ENCODE results near the gene CASZ1. TPM values are rescaled to one million over a fixed set of nuclear protein-coding genes. Genes with fewer than 3 reads are reported as not detected.

Gene CASZ1
- total RNA-seq, 1 experiment from 2014 or later = 11.7 TPM

DNA sequence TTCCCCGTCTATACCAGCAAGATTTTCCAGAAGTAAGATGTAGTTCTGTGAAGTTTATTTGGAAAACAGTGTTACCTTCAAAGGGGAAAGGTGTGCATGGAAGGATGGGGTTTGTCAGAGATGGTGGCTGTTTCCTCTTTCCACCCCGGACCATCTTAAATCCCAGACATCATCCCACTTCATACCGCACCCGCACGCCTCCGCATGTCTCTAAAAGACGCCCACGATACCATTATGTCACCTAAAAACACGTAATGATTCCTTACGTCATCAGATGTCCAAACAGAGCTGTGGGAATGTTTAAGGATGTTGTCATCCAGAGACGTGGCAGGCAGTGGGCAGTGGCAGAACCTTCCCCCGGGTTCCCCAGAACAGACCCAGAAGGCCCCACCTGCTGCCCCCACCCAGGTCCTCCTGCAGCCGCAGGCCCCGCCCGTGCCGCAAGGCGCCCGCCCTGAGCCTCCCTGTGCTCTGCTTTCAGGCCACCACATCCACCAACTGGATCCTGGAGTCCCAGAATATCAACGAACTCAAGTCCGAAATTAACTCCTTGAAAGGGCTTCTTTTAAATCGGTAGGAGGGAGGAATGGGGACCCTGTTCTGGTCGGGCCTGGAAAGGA is 169.5 kb downstream of the CASZ1 start:
- Mint-ChIP-seq H3K4me1 (peaks cover 12% of the 10 kb centered on the region), H3K36me3 (0 out of 2 replicates have a peak, but pooled peaks cover 2% of the 10 kb centered on the region), H3K9me3 (no peaks in the 10 kb centered on the region), H3K4me3 (no peak overlapping the region), H3K27ac (no peak overlapping the region), H3K27me3 (ENCODE audit: low read depth) (no peaks in the 10 kb centered on the region)
- no peak for ATAC-seq
- POLR2A ChIA-PET = interaction anchor here (0.6 kb wide), 1 partner anchor 969 kb away, joined by 4 read pairs; no protein-coding TSS in a partner anchor
- CTCF ChIA-PET = interaction anchor here (0.7 to 1.1 kb wide), 2 partner anchors 32 to 97 kb away, joined by 3 read pairs; no protein-coding TSS in a partner anchor
- TF ChIP-seq, protein P1, sequence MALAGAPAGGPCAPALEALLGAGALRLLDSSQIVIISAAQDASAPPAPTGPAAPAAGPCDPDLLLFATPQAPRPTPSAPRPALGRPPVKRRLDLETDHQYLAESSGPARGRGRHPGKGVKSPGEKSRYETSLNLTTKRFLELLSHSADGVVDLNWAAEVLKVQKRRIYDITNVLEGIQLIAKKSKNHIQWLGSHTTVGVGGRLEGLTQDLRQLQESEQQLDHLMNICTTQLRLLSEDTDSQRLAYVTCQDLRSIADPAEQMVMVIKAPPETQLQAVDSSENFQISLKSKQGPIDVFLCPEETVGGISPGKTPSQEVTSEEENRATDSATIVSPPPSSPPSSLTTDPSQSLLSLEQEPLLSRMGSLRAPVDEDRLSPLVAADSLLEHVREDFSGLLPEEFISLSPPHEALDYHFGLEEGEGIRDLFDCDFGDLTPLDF (CRISPR knock-in tag; IDR thresholded peaks at IDR 0.05) = no peak
- no peak for TF ChIP-seq ZNF317 (CRISPR knock-in tag; IDR thresholded peaks at IDR 0.05; ENCODE audit: borderline replicate concordance, low read depth)
- TF ChIP-seq NR1H2 (CRISPR knock-in tag; IDR thresholded peaks at IDR 0.05) = no peak
- no peak for TF ChIP-seq ZNF416 (CRISPR knock-in tag; IDR thresholded peaks at IDR 0.05)
- no peak for TF ChIP-seq ELF4 (CRISPR knock-in tag; IDR thresholded peaks at IDR 0.05; ENCODE audit: low read depth)
- no peak for TF ChIP-seq JAZF1 (CRISPR knock-in tag; IDR thresholded peaks at IDR 0.05)
- TF ChIP-seq, protein P2, sequence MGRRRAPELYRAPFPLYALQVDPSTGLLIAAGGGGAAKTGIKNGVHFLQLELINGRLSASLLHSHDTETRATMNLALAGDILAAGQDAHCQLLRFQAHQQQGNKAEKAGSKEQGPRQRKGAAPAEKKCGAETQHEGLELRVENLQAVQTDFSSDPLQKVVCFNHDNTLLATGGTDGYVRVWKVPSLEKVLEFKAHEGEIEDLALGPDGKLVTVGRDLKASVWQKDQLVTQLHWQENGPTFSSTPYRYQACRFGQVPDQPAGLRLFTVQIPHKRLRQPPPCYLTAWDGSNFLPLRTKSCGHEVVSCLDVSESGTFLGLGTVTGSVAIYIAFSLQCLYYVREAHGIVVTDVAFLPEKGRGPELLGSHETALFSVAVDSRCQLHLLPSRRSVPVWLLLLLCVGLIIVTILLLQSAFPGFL (CRISPR knock-in tag; IDR thresholded peaks at IDR 0.05; ENCODE audit: borderline replicate concordance) = no peak
- TF ChIP-seq, protein P3, sequence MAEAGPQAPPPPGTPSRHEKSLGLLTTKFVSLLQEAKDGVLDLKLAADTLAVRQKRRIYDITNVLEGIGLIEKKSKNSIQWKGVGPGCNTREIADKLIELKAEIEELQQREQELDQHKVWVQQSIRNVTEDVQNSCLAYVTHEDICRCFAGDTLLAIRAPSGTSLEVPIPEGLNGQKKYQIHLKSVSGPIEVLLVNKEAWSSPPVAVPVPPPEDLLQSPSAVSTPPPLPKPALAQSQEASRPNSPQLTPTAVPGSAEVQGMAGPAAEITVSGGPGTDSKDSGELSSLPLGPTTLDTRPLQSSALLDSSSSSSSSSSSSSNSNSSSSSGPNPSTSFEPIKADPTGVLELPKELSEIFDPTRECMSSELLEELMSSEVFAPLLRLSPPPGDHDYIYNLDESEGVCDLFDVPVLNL (CRISPR knock-in tag; IDR thresholded peaks at IDR 0.05; ENCODE audit: borderline replicate concordance, low read depth) = no peak
- no peak for TF ChIP-seq NR3C1 (CRISPR knock-in tag; conservative IDR thresholded peaks at IDR 0.05; ENCODE audit: low read depth)
- TF ChIP-seq, protein P4, sequence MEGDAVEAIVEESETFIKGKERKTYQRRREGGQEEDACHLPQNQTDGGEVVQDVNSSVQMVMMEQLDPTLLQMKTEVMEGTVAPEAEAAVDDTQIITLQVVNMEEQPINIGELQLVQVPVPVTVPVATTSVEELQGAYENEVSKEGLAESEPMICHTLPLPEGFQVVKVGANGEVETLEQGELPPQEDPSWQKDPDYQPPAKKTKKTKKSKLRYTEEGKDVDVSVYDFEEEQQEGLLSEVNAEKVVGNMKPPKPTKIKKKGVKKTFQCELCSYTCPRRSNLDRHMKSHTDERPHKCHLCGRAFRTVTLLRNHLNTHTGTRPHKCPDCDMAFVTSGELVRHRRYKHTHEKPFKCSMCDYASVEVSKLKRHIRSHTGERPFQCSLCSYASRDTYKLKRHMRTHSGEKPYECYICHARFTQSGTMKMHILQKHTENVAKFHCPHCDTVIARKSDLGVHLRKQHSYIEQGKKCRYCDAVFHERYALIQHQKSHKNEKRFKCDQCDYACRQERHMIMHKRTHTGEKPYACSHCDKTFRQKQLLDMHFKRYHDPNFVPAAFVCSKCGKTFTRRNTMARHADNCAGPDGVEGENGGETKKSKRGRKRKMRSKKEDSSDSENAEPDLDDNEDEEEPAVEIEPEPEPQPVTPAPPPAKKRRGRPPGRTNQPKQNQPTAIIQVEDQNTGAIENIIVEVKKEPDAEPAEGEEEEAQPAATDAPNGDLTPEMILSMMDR (IDR thresholded peaks at IDR 0.05) = no peak
- no peak for TF ChIP-seq TEAD1 (CRISPR knock-in tag; IDR thresholded peaks at IDR 0.05)
- TF ChIP-seq MXD4 (CRISPR knock-in tag; IDR thresholded peaks at IDR 0.05; ENCODE audit: borderline replicate concordance) = no peak
- no peak for TF ChIP-seq ETV6 (CRISPR knock-in tag; IDR thresholded peaks at IDR 0.05)
- TF ChIP-seq IRF2 (CRISPR knock-in tag; IDR thresholded peaks at IDR 0.05; ENCODE audit: borderline replicate concordance, low read depth) = no peak
- DNase-seq (ENCODE audit: low spot score) = no peak

DNA sequence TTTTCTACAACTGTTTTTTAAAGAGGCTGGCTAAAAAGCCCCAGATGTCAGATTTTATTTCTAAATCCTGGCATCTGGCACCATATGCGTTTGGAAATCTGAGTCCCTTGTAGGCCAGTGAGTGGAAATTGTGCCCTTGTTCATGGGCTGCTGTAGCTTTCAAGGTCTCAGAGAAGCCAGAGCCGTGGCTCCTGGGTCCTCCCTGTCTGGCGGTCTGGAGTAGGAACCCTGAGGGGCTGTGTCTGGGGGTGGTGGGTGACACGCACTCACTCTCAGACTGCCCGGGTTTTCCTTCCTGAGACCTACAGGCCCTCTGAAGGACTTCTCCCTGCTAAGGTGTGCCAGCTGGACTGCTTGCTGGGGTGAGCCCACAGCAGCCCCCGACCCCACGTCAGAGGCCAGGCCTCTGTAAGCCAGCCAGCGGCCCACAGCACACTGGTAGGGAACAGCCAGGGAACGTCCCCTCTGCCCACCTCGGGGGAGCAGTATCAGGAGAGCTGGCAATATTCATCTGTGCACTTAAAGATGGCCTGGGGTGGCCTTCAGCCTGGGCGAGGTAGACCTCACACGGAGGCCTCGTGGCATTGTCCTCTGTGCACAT is 170.2 kb downstream of the CASZ1 start:
- ATAC-seq (no peak), DNase-seq (ENCODE audit: low spot score) (no peak)
- 0 out of 2 replicates have a peak, but pooled peaks cover 2% of the 10 kb centered on the region for H3K36me3 Mint-ChIP-seq
- H3K4me1 Mint-ChIP-seq = peaks cover 7% of the 10 kb centered on the region
- H3K9me3 Mint-ChIP-seq = no peaks in the 10 kb centered on the region
- ChIA-PET POLR2A (no interaction called here), CTCF (interaction anchor here (1.0 kb wide), 1 partner anchor 25 kb away, joined by 4 read pairs; no protein-coding TSS in a partner anchor)
- no peak overlapping the region for H3K4me3 Mint-ChIP-seq
- no peaks in the 10 kb centered on the region for H3K27me3 Mint-ChIP-seq (ENCODE audit: low read depth)
- H3K27ac Mint-ChIP-seq = no peak overlapping the region
- TF ChIP-seq, protein P5, sequence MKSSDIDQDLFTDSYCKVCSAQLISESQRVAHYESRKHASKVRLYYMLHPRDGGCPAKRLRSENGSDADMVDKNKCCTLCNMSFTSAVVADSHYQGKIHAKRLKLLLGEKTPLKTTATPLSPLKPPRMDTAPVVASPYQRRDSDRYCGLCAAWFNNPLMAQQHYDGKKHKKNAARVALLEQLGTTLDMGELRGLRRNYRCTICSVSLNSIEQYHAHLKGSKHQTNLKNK (CRISPR knock-in tag; IDR thresholded peaks at IDR 0.05) = no peak
- TF ChIP-seq, protein P6, sequence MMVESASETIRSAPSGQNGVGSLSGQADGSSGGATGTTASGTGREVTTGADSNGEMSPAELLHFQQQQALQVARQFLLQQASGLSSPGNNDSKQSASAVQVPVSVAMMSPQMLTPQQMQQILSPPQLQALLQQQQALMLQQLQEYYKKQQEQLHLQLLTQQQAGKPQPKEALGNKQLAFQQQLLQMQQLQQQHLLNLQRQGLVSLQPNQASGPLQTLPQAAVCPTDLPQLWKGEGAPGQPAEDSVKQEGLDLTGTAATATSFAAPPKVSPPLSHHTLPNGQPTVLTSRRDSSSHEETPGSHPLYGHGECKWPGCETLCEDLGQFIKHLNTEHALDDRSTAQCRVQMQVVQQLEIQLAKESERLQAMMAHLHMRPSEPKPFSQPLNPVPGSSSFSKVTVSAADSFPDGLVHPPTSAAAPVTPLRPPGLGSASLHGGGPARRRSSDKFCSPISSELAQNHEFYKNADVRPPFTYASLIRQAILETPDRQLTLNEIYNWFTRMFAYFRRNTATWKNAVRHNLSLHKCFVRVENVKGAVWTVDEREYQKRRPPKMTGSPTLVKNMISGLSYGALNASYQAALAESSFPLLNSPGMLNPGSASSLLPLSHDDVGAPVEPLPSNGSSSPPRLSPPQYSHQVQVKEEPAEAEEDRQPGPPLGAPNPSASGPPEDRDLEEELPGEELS (CRISPR knock-in tag; IDR thresholded peaks at IDR 0.05) = no peak
- TF ChIP-seq ZNF416 (CRISPR knock-in tag; IDR thresholded peaks at IDR 0.05) = no peak
- TF ChIP-seq, protein P7, sequence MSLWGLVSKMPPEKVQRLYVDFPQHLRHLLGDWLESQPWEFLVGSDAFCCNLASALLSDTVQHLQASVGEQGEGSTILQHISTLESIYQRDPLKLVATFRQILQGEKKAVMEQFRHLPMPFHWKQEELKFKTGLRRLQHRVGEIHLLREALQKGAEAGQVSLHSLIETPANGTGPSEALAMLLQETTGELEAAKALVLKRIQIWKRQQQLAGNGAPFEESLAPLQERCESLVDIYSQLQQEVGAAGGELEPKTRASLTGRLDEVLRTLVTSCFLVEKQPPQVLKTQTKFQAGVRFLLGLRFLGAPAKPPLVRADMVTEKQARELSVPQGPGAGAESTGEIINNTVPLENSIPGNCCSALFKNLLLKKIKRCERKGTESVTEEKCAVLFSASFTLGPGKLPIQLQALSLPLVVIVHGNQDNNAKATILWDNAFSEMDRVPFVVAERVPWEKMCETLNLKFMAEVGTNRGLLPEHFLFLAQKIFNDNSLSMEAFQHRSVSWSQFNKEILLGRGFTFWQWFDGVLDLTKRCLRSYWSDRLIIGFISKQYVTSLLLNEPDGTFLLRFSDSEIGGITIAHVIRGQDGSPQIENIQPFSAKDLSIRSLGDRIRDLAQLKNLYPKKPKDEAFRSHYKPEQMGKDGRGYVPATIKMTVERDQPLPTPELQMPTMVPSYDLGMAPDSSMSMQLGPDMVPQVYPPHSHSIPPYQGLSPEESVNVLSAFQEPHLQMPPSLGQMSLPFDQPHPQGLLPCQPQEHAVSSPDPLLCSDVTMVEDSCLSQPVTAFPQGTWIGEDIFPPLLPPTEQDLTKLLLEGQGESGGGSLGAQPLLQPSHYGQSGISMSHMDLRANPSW (CRISPR knock-in tag; conservative IDR thresholded peaks at IDR 0.05; ENCODE audit: low read depth) = no peak
- TF ChIP-seq ZNF423 (CRISPR knock-in tag; IDR thresholded peaks at IDR 0.05) = no peak
- TF ChIP-seq, protein P4 (IDR thresholded peaks at IDR 0.05) = no peak
- TF ChIP-seq FOXJ3 (CRISPR knock-in tag; IDR thresholded peaks at IDR 0.05; ENCODE audit: borderline replicate concordance) = no peak

Data from WTC11 (cell line).